Vagina (tissue), 2 donors: Measurements from ENCODE around the gene DLX1. TPM values are rescaled to one million over a fixed set of nuclear protein-coding genes. Genes with fewer than 3 reads are reported as not detected.

Experiments
- DNase-seq, 2 donors: peaks; one replicate each; pipeline ENCODE4 v3.0.0-alpha.2; 2017; ENCODE audit errors: extremely low spot score in 2 of 2
- H3K27ac ChIP-seq: fragments of 200-600 bp; sonication (generic); one replicate; pipeline ENCODE4 v1.5.1; 2019
- H3K27me3 ChIP-seq: fragments of 200-600 bp; sonication (generic); one replicate; pipeline ENCODE4 v1.5.1; 2019
- H3K36me3 ChIP-seq, 2 donors: fragments of 200-600 bp; sonication (generic); one replicate each; pipeline ENCODE4 v1.5.1; 2017 to 2019
- H3K4me1 ChIP-seq: fragments of 200-600 bp; sonication (generic); one replicate; pipeline ENCODE4 v1.5.1; 2019
- H3K4me3 ChIP-seq, 2 donors: fragments of 200-600 bp; sonication (generic); 1 replicate in 1 of 2; 2 replicates in 1 of 2; pipeline ENCODE4 v1.5.1; 2016 to 2019
- H3K9me3 ChIP-seq: fragments of 200-600 bp; sonication (generic); one replicate; pipeline ENCODE4 v1.5.1; 2019
- CTCF ChIP-seq, 3 experiments: fragments of 450-650 bp in 2 of 3; fragments of 200-600 bp in 1 of 3; sonication (generic) in 1 of 3; IDR thresholded peaks; one replicate each; pipeline ENCODE4 v1.5.1; 2017 to 2019; ENCODE audit warnings: antibody characterized with exemption in 3 of 3, mild to moderate bottlenecking in 2 of 3, moderate library complexity in 2 of 3
- POLR2A ChIP-seq, 2 donors: fragments of 450-650 bp; IDR thresholded peaks; one replicate each; pipeline ENCODE4 v1.6.1; 2017; ENCODE audit warnings: antibody characterized with exemption in 2 of 2, mild to moderate bottlenecking in 2 of 2, moderate library complexity in 2 of 2
- POLR2AphosphoS5 ChIP-seq, 2 donors: sonication (generic); formaldehyde crosslinking; IDR thresholded peaks; one replicate each; pipeline ENCODE4 v1.9.0; 2017; ENCODE audit warnings: antibody characterized with exemption in 2 of 2, mild to moderate bottlenecking in 2 of 2, low read depth in 1 of 2; ENCODE audit not compliant: insufficient read depth in 1 of 2
- intact Hi-C: fragments of 100-400 bp; cut with DNase I; formaldehyde crosslinking; loops from one replicate; pipeline ENCODE4 v1.15.1; 2023
- total RNA-seq: library from RNA; depleted of rRNA; stranded (reverse); fragments of >200 nt; gene quantifications from one replicate; pipeline ENCODE4 v1.2.3, GENCODE V29; 2016

Gene DLX1
- total RNA-seq, 1 donor from 2014 or later, result not detected

- H3K9me3 ChIP-seq, result no peaks in the 10 kb centered on the region
- H3K27ac ChIP-seq, result no peak overlapping the region
- no peaks in the 10 kb centered on the region for H3K36me3 ChIP-seq
- TF ChIP-seq POLR2AphosphoS5 (IDR thresholded peaks at IDR 0.05; ENCODE audit: insufficient read depth in 1 of 2, low read depth in 1 of 2) (no peak), CTCF (IDR thresholded peaks at IDR 0.05) (no peak), POLR2A (IDR thresholded peaks at IDR 0.05) (no peak)
- no peaks in the 10 kb centered on the region for H3K4me1 ChIP-seq
- intact Hi-C loops, result no loop called here
- no peak for DNase-seq
- H3K27me3 ChIP-seq, result no peaks in the 10 kb centered on the region
- no peak overlapping the region for H3K4me3 ChIP-seq
Observed at GRCh38 chr2:172074254-172074653, 11.1 kb upstream of the DLX1 start.

DNA sequence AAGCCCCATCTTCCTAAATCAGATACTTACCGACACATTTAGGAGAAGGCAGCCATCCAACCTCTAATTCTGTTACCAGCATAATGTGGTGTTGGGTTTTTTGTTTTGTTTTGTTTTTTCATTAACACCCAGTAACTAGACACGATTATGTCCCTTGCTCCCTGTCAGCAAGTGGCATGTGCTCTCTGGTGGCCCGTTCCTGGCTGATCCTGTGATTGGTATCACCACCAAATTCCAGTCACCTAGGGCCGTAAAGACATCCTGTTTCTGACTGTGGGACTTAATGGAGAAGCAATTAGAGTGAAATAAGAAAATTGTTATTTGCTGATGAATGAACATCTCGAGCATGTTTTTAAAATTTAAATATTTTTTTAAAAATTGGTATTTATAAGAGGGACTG, 5.9 kb upstream of the DLX1 start:
- Histone ChIP-seq H3K27me3 (peaks cover 32% of the 10 kb centered on the region), H3K27ac (no peak overlapping the region), H3K4me1 (peaks cover 15% of the 10 kb centered on the region), H3K4me3 (no peak overlapping the region), H3K9me3 (no peaks in the 10 kb centered on the region), H3K36me3 (no peaks in the 10 kb centered on the region)
- no peak for DNase-seq
- intact Hi-C loops, result no loop called here
- TF ChIP-seq POLR2A (IDR thresholded peaks at IDR 0.05) (no peak), POLR2AphosphoS5 (IDR thresholded peaks at IDR 0.05; ENCODE audit: insufficient read depth in 1 of 2, low read depth in 1 of 2) (no peak), CTCF (IDR thresholded peaks at IDR 0.05) (no peak)

DNA sequence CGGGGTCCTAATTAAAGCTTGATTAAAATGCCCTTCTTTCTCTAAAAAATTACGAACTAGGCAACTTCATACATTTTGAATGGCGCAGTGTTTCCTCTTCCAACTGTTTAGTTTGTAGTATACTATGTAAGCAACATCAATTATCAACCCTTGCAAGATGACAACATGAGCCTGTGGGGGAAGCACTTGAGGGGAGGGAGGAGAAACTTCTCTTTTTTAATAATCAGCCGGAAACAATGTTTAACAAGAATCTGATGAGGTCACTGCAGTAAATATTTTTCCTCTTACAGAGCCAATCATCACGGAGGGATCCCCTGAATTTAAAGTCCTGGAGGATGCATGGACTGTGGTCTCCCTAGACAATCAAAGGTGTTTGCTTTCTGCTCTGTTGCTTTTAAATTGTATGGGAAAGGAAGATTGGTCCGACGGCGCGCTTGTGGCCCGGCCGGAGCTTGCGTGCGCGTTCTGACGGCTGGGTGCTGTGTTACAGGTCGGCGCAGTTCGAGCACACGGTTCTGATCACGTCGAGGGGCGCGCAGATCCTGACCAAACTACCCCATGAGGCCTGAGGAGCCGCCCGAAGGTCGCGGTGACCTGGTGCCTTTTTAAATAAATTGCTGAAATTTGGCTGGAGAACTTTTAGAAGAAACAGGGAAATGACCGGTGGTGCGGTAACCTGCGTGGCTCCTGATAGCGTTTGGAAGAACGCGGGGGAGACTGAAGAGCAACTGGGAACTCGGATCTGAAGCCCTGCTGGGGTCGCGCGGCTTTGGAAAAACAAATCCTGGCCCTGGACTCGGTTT, 5.3 kb upstream of the DLX1 start:
- Histone ChIP-seq H3K27me3 (peaks cover 38% of the 10 kb centered on the region), H3K36me3 (no peaks in the 10 kb centered on the region), H3K27ac (no peak overlapping the region), H3K9me3 (no peaks in the 10 kb centered on the region), H3K4me1 (peaks cover 21% of the 10 kb centered on the region), H3K4me3 (no peak overlapping the region)
- TF ChIP-seq CTCF (IDR thresholded peaks at IDR 0.05), result no peak
- intact Hi-C loops, result no loop called here
- no peak for DNase-seq

DNA sequence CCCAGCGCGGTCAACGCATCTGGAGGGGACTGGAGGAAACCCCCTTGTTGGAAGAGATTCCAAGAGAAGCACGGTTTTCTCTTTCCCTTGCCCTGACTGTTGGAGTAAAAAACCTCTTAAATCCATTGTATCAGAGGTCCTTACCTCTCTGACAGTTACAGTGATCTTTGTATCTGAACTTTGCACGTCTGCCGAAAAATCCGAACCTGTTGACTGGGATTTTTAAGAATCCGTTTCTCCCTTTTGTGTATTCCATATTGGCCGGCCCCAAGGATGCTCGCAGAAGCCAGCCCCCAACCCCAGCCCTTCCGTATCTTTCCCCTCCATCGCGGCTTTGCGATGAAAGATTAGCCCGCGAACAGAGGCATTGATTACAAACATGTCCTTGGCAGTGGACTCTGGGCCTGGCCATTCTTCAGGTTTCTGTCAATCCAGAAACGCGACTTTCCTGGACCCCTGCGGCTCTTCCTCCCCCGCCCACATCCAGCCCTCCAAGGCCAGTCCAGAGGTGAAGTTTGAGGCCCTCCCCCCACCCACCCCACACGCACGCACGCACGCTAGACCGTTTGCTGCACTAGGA, 4.6 kb upstream of the DLX1 start:
- no peak for TF ChIP-seq POLR2AphosphoS5 (IDR thresholded peaks at IDR 0.05; ENCODE audit: insufficient read depth in 1 of 2, low read depth in 1 of 2)
- TF ChIP-seq CTCF (IDR thresholded peaks at IDR 0.05), result no peak
- no peak for TF ChIP-seq POLR2A (IDR thresholded peaks at IDR 0.05)
- H3K4me3 ChIP-seq, result no peak overlapping the region
- H3K9me3 ChIP-seq, result no peaks in the 10 kb centered on the region
- H3K36me3 ChIP-seq, result no peaks in the 10 kb centered on the region
- H3K27ac ChIP-seq, result no peak overlapping the region
- intact Hi-C loops, result no loop called here
- peaks cover 28% of the 10 kb centered on the region for H3K4me1 ChIP-seq
- peaks cover 38% of the 10 kb centered on the region for H3K27me3 ChIP-seq
- no peak for DNase-seq
